Measurements from ENCODE around the gene PRAMEF2. TPM values are rescaled to one million over a fixed set of nuclear protein-coding genes. Genes with fewer than 3 reads are reported as not detected.
"Not testable (repeated sequence)": the region's sequence is repeated elsewhere in the genome, so short reads cannot be mapped to it uniquely, and the experiment has no call there.

The PRAMEF2 gene
- polyA plus RNA-seq, 6 donors from 2014 or later, result not detected

GRCh38 chr1:12899186-12899585 is 42.3 kb downstream of the PRAMEF2 start:
- H3K27ac Mint-ChIP-seq; H3K27me3 Mint-ChIP-seq; H3K4me1 Mint-ChIP-seq; ATAC-seq (ENCODE audit: low read depth in 2 of 2); H3K36me3 Mint-ChIP-seq; DNase-seq; H3K4me3 Mint-ChIP-seq; H3K9me3 Mint-ChIP-seq: not testable (repeated sequence)

DNA sequence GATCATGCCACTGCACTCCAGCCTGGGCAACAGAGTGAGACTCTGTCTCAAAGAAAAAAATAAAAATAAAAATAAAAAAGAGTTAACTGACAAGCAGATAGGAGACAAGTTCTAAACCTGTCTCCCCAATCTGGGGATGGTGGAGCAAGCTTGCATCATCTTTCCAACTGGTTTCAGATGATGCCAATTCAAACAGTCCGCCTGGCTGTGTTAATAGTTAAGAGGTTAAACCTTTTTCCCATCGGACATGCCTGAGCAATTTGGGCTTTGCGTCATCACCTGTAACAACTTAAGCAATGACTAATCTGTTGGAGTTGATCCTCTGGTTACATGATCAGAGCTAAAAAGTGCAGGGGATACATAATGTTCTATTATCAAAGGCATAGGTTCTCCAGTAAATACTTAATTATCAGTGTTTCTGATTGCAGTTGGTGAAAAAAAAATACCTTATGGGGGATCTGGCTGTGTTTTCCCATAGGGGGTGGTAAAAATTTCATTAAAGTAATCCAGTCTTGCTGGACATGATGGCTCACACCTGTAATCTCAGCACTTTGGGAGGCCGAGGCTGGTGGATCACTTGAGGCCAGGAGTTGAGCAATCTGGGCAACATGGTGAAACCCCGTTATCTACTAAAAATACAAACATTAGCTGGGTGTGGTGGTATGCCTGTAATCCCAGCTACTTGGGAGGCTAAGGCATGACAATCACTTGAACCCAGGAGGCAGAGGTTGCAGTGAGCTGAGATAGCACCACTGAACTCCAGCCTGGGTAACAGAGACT is 47.1 kb downstream of the PRAMEF2 start:
- not testable (repeated sequence) for H3K27ac Mint-ChIP-seq

More for the DNA sequence above, 47.1 kb downstream of the PRAMEF2 start:
- H3K4me3 Mint-ChIP-seq; H3K36me3 Mint-ChIP-seq; DNase-seq; H3K4me1 Mint-ChIP-seq; ATAC-seq (ENCODE audit: low read depth in 2 of 2); H3K27me3 Mint-ChIP-seq; H3K9me3 Mint-ChIP-seq: not testable (repeated sequence)

Other genes with a start within 250 kb of the PRAMEF2 start
- gene DHRS3, start 238.9 kb upstream of the PRAMEF2 start, polyA plus RNA-seq (ENCODE audit: low read depth in 6 of 6), result 1 to 10 TPM in 2 of 6 donors, under 1 TPM in 3, not detected in 1; 0.21 to 1.9 (median 0.47) TPM
- not detected for gene AADACL4, start 213.0 kb upstream of the PRAMEF2 start, polyA plus RNA-seq (ENCODE audit: low read depth in 6 of 6)
- not detected for gene AADACL3, start 141.0 kb upstream of the PRAMEF2 start, polyA plus RNA-seq (ENCODE audit: low read depth in 6 of 6)
- not detected for gene CFAP107, start 110.9 kb upstream of the PRAMEF2 start, polyA plus RNA-seq (ENCODE audit: low read depth in 6 of 6)
- gene PRAMEF12, start 83.3 kb upstream of the PRAMEF2 start, polyA plus RNA-seq (ENCODE audit: low read depth in 6 of 6), result not detected
- gene PRAMEF1, start 65.7 kb upstream of the PRAMEF2 start, polyA plus RNA-seq (ENCODE audit: low read depth in 6 of 6), result not detected
- gene PRAMEF11, start 25.7 kb upstream of the PRAMEF2 start, polyA plus RNA-seq (ENCODE audit: low read depth in 6 of 6), result not detected
- gene HNRNPCL1, start 8.4 kb upstream of the PRAMEF2 start, polyA plus RNA-seq (ENCODE audit: low read depth in 6 of 6), result not detected
- gene PRAMEF4, start 29.1 kb downstream of the PRAMEF2 start, polyA plus RNA-seq (ENCODE audit: low read depth in 6 of 6), result not detected
- not detected for gene PRAMEF10, start 41.2 kb downstream of the PRAMEF2 start, polyA plus RNA-seq (ENCODE audit: low read depth in 6 of 6)
- not detected for gene PRAMEF7, start 59.5 kb downstream of the PRAMEF2 start, polyA plus RNA-seq (ENCODE audit: low read depth in 6 of 6)
- gene PRAMEF6, start 90.5 kb downstream of the PRAMEF2 start, polyA plus RNA-seq (ENCODE audit: low read depth in 6 of 6), result not detected
- gene PRAMEF27, start 199.5 kb downstream of the PRAMEF2 start, polyA plus RNA-seq (ENCODE audit: low read depth in 6 of 6), result not detected
- gene HNRNPCL3, start 203.7 kb downstream of the PRAMEF2 start, polyA plus RNA-seq (ENCODE audit: low read depth in 6 of 6), result not detected
- gene PRAMEF25, start 213.7 kb downstream of the PRAMEF2 start, polyA plus RNA-seq (ENCODE audit: low read depth in 6 of 6), result not detected